GM21526 (cell line): Measurements from ENCODE around the gene CAPN15.
"Not testable (repeated sequence)": the region's sequence is repeated elsewhere in the genome, so short reads cannot be mapped to it uniquely, and the experiment has no call there.

Experiments used
- ATAC-seq: cut with Tn5 transposase; IDR thresholded peaks from one replicate; pipeline ENCODE4 v1.9.1; 2021; ENCODE audit warnings: moderate library complexity; ENCODE audit not compliant: unreplicated experiment, low FRiP score

The CAPN15 gene

GRCh38 chr16:527015-527903 is at the start of gene CAPN15:
Gene CAPN15 (plus strand): TSS chr16:527712. CDS start chr16:546839, 19,127 bp downstream.
- peak; percentile 60 for ATAC-seq

GRCh38 chr16:478287-478686 is 49.2 kb upstream of the CAPN15 start:
- not testable (repeated sequence) for ATAC-seq

- ATAC-seq, result no peak
Measured at GRCh38 chr16:482468-483185, 44.9 kb upstream of the CAPN15 start.

DNA sequence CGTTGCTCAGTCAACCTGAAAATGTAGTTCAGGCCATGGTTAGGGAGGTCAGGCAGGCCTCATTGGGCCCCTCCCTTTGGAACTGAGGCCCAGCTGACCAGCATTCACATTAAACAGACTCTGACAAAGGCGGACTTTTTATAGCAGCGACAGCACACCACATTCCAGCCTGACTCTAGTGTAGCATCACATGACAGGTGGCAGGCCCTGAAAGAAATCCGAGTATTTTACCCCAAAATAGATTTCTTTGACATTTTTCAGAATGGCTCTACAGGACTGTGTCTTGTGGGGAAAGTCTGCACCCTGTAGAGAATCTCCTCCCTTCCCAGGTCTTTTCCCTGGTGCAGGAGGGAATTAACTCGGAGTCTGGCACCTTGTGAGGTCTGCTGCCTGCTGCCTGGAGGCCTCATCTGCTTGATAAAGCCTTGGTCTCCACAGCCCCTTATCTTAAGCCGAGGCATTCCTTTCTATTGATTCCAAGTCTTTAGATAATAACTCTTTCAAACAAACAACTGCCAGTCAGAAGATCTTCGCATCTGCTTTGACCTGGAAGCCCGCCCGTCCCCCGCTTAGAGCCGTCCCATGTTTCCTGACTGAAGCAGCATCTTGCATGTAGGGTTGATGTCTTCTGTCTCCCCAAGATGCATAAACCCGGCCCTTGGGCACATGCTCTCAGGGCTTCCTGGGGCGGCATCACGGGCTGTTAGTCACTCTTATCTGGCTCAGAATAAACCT is 44.0 kb upstream of the CAPN15 start:
- no peak for ATAC-seq

GRCh38 chr16:489606-490005 is 37.9 kb upstream of the CAPN15 start:
- no peak for ATAC-seq

DNA sequence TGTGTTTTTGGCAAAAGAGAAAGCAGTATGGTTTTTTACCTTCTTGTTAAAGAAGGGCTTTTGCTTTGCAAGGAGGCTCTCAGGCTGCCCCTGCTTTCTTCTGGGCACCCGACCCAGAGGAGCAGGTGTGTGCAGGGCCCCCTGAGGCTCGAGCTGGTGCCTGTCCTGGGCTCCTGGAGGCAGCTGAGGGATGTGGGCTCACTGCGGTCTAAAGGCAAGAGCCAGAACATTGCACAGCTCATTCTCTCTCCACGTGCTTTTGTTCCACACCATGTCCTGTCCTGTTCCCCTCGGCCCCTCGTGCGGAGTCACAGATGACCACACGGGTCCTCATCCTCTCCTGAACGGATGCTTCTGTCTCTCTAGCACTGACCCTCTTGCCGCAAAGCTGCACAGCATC is 36.7 kb upstream of the CAPN15 start:
- ATAC-seq, result no peak

DNA sequence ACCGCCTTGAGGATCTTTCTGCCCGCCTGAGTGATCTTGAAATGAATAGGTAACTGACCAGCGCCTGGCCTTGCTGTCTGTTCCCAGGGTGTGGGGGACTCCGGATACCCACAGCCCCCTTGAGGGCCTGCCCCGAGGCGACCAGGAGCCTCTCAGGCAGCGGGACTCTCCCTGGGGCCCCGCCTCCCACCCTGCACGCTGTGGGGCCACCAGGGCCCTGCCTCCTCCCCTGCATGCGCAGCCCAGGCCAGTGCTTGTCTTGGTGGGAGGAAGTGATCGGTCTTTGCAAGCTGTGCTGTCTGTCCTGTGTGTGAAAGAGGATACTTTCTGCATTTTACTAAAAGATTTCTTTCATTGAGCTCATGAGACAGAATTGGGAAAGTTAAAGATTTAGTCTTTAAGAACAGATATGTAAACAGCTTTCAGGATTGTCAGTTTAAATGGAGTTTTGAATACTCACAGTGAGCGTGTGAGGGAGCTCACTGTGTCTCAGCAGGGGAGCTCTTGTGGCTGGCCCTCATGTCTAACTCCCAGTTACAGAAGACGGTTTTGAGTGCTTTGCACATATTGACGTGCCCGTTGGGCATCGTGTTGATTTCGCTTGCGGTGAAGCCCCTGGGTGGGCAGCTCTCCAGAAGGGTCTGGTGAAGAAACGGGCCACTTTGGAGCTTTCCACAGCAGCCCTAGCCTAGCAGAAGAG is 36.1 kb upstream of the CAPN15 start:
- ATAC-seq, result no peak

GRCh38 chr16:492211-492875 is 35.2 kb upstream of the CAPN15 start:
- no peak for ATAC-seq

GRCh38 chr16:494676-495075 is 32.8 kb upstream of the CAPN15 start:
- ATAC-seq, result not testable (repeated sequence)

GRCh38 chr16:495127-495748 is 32.3 kb upstream of the CAPN15 start:
- no peak for ATAC-seq

DNA sequence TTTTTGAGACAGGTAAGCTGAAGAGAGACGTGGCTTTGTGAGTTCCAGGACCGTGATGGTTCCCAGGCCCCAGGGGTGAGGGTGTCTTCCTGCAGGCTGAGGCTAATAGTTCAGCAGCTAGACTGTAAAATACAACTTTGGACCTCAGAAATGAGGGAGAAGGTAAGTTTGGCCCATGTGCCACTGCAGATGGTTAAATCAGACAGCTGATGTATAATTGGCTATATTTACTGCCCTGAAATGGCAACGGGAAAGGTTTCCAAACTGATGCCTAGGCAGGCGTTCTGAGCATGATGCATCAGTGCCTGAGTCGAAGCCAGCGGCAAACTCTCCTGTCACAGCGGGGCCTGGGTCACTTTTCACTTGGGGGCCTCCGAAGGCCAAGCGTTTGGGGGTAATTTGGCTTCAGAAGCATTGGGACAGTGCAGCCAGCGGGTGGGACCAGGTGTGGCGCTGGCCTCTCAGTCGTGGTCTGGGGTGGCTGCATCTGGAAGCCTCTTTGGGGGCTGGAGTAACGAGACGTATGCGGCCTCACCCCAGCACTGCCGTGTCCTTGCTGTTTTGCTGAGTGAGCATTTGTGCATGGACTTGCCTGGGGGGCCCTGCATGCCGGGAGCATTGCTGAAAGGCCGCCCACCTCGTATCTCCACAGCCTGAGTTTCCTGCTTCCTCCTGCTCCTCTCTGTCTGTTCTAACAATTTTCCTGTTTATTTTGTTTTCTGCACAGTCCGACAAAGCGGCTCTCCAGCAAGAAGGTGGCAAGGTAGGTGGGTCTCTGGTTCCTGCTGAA is 31.2 kb upstream of the CAPN15 start:
- ATAC-seq, result no peak

DNA sequence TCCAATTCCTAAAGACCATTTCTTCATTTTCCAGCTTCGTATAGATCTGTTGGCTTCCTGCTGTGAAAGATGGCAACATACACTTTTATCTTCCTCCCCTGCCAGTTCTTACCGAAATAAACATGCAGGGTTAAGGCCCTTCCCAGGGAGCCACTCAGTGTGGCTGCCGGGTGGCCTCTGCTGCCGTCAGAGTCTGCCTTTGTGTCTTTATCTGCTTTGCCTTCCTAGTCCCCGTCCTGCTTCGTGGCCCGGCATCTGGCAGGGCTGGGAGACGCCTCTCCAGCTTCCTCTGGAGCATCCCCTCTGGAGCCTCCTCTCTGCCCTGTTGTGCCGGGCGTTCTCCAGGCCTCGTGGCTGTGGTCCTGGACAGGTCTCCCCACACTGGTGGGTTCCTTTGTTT is 30.3 kb upstream of the CAPN15 start:
- ATAC-seq, result no peak

- no peak for ATAC-seq
Measured at GRCh38 chr16:499924-500323, 27.6 kb upstream of the CAPN15 start.

DNA sequence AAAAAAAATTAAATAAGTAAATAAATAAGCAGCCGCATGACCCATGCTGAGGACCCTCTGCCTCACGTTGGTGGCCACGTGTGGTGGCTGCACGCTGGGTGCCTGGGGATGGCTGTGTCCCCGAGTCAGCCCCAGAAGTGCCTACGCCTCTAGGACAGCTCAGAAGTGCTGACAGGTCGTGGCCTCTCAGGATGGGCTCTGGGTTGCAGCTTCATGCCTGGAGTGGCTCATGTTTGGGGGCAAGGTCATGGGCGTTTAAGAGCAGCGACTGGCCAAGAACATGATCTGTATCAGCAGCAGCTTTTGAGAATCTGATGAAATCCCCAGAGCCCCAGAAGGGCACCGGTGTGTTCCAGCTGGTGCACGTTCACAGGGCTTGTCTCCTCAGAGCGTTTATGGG is 26.8 kb upstream of the CAPN15 start:
- no peak for ATAC-seq

DNA sequence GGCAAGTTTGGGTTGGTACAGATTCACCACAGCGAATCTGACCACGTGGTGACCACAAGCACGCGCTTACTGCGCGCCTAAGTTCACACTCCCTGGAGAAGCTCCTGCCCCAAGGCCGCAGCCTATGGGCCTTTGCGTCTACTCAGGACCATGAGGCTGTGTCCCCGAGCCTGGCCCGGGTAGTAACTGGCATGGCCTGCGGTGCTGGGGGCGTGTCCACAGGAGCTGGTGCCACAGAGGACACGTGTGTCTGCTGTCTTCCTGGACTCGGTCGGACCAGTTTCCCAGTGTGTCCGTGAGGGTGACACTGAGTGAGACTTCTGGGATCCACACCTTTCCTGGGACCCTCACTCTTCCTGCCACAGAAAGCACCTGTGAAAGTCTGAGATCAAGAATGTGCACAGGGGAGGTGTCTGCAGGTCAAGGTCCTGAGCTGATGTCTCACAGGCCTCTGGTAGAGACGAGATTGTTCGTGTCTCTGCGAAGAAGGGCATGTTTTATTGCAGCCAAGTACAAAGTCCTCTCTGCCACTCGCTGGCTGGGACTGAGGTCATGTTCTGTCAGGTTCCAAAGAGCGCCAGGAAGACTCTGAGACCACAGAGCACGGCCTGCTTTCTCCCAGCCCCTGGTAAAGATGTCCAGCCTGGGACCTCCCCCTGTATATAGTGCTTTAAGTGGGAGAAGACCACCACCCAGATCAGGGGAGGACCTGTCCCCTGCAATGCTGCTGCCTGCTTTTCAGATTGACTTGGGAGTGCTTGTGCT is 25.2 kb upstream of the CAPN15 start:
- ATAC-seq, result no peak

DNA sequence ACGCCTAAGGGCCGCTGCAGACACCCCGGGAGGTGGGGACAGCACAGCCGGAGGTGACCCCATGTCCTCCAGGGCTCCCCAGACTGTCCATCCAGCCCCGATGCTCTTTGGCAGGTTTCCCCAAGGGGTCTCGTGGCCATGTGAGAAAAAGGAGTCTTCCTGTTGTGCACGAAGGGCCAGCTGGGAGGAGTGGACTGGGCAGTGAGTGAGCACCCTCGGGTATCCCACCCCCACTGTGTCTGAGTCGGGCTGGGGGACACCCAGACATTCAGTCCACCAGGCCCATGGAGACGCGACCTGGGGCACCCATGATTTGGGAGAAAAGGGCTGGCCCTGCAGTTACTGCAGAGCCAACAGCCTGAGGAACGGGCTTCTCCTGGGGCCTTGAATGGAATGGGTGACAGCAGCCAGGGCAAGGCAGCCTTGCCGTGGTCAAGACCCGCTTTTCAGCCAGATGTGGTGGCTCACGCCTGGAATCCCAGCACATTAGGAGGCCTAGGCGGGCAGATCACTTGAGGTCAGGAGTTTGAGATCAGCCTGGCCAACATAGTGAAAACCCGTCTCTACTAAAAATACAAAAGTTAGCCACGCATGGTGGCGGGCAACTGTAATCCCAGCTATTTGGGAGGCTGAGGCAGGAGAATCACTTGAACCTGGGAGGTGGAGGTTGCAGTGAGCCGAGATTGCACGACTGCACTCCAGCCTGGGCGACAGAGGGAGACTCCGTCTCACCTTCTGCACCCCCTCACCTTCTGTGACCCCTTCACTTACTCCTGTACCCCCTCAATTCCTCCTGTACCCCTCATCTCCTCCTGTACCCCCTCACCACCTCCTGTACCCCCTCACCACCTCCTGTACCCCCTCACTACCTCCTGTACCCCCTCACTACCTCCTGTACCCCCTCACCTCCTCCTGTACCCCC is 24.1 kb upstream of the CAPN15 start:
- no peak for ATAC-seq
